ENCODE measurements around the gene MAGI1.

- TF ChIP-seq, protein P1, sequence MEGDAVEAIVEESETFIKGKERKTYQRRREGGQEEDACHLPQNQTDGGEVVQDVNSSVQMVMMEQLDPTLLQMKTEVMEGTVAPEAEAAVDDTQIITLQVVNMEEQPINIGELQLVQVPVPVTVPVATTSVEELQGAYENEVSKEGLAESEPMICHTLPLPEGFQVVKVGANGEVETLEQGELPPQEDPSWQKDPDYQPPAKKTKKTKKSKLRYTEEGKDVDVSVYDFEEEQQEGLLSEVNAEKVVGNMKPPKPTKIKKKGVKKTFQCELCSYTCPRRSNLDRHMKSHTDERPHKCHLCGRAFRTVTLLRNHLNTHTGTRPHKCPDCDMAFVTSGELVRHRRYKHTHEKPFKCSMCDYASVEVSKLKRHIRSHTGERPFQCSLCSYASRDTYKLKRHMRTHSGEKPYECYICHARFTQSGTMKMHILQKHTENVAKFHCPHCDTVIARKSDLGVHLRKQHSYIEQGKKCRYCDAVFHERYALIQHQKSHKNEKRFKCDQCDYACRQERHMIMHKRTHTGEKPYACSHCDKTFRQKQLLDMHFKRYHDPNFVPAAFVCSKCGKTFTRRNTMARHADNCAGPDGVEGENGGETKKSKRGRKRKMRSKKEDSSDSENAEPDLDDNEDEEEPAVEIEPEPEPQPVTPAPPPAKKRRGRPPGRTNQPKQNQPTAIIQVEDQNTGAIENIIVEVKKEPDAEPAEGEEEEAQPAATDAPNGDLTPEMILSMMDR (IDR thresholded peaks at IDR 0.05) = no peak
- TF ChIP-seq POLR2A (IDR thresholded peaks at IDR 0.05) = no peak
These were observed 454.7 kb downstream of the MAGI1 start for GRCh38 chr3:65584002-65584401.

Data from lower leg skin (tissue), 3 donors.